Measurements from ENCODE around the gene ACOT4.
"Not testable (repeated sequence)": the region's sequence is repeated elsewhere in the genome, so short reads cannot be mapped to it uniquely, and the experiment has no call there.

Gene ACOT4

GRCh38 chr14:73568886-73569184 is 22.8 kb upstream of the ACOT4 start:
- not testable (repeated sequence) for H3K9me3 ChIP-seq (ENCODE audit: control extremely low read depth in 1 of 5, control insufficient read depth in 4 of 5, insufficient read depth in 2 of 5, low read depth in 1 of 5, low read length in 4 of 5); H3K36me3 ChIP-seq (ENCODE audit: control insufficient read depth in 4 of 4, insufficient read depth in 4 of 4, low read length in 3 of 4); H3K27me3 ChIP-seq (replicated peaks in 2 of 5; ENCODE audit: control insufficient read depth in 4 of 5, insufficient read depth in 5 of 5, low read length in 4 of 5); DNase-seq
- peak overlapping the region in 1 of 2 experiments; percentile 66 for H3K27ac ChIP-seq (ENCODE audit: insufficient read depth in 1 of 2, low read depth in 1 of 2, low read length in 2 of 2, poor library complexity in 1 of 2, severe bottlenecking in 2 of 2)
- ChIA-PET CTCF (interaction anchor here (1.0 to 3.5 kb wide), 7 partner anchors 9 to 78 kb away, joined by 3 to 10 read pairs (median 3); partner anchors contain the start of gene RIOX1), POLR2A (interaction anchor here (0.6 kb wide), 1 partner anchor 196 kb away, joined by 3 read pairs; no protein-coding TSS in a partner anchor)
- WGBS (ENCODE audit: insufficient coverage) = 18% methylated on average over 4 of the region's 4 CpGs
- peaks cover 0 to 26% (median 14%) of the 10 kb centered on the region in 4 experiments for H3K4me1 ChIP-seq (ENCODE audit: control extremely low read depth in 1 of 4, control insufficient read depth in 4 of 4, insufficient read depth in 4 of 4, low read length in 3 of 4)
- H3K4me3 ChIP-seq (ENCODE audit: control insufficient read depth in 1 of 7, extremely low read depth in 1 of 7, insufficient read depth in 4 of 7, low read depth in 2 of 7, low read length in 6 of 7) = peak overlapping the region in 6 of 7 experiments; percentile 49 to 78 (median 70)

DNA sequence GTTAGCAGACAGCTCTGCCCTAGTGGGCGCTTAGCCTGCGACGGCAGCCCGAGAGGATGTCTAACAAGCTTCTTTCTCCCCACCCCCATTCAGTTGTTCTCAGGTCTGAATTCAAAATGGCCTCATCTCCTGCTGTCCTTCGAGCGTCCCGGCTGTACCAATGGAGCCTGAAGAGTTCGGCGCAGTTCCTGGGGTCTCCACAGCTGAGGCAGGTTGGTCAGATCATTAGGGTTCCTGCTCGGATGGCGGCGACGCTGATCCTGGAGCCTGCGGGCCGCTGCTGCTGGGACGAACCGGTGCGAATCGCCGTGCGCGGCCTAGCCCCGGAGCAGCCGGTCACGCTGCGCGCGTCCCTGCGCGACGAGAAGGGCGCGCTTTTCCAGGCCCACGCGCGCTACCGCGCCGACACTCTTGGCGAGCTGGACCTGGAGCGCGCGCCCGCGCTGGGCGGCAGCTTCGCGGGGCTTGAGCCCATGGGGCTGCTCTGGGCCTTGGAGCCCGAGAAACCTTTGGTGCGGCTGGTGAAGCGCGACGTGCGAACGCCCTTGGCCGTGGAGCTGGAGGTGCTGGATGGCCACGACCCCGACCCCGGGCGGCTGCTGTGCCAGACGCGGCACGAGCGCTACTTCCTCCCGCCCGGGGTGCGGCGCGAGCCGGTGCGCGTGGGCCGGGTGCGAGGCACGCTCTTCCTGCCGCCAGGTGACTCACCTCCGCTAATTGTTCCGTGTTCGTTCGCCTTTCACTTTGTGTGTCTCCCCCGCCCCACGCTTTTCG is 22.3 kb upstream of the ACOT4 start, which contains the start of gene ACOT2:
Gene ACOT2 (plus strand): TSS at position 29 of the 774 bp plus-strand sequence. CDS start 28 bp downstream, at position 57.
- not testable (repeated sequence) for H3K36me3 ChIP-seq (ENCODE audit: control insufficient read depth in 4 of 4, insufficient read depth in 4 of 4, low read length in 3 of 4); H3K27me3 ChIP-seq (replicated peaks in 2 of 5; ENCODE audit: control insufficient read depth in 4 of 5, insufficient read depth in 5 of 5, low read length in 4 of 5); H3K9me3 ChIP-seq (ENCODE audit: control extremely low read depth in 1 of 5, control insufficient read depth in 4 of 5, insufficient read depth in 2 of 5, low read depth in 1 of 5, low read length in 4 of 5)
- POLR2A ChIA-PET = interaction anchor here (0.6 to 1.0 kb wide), 2 partner anchors 79 to 196 kb away, joined by 3 to 5 read pairs; partner anchors contain the start of gene RIOX1
- H3K4me1 ChIP-seq (ENCODE audit: control extremely low read depth in 1 of 4, control insufficient read depth in 4 of 4, insufficient read depth in 4 of 4, low read length in 3 of 4) = peaks cover 0 to 26% (median 14%) of the 10 kb centered on the region in 4 experiments
- CTCF ChIA-PET = interaction anchor here (0.6 to 3.5 kb wide), 9 partner anchors 10 to 96 kb away, joined by 3 to 10 read pairs (median 3); partner anchors contain the start of genes ACOT6 and RIOX1
- 0% methylated on average over 18 of the region's 83 CpGs for WGBS (ENCODE audit: insufficient coverage)
- DNase-seq = peak; percentile 80 to 90 (median 83)
- H3K27ac ChIP-seq (ENCODE audit: insufficient read depth in 1 of 2, low read depth in 1 of 2, low read length in 2 of 2, poor library complexity in 1 of 2, severe bottlenecking in 2 of 2) = peak within 1 kb of the TSS in 1 of 2 experiments; percentile 66
- peak within 1 kb of the TSS; percentile 49 to 78 (median 69) for H3K4me3 ChIP-seq (ENCODE audit: control insufficient read depth in 1 of 7, extremely low read depth in 1 of 7, insufficient read depth in 4 of 7, low read depth in 2 of 7, low read length in 6 of 7)

- DNase-seq = peak; percentile 33 to 59 (median 55)
- WGBS (ENCODE audit: insufficient coverage) = 44% methylated on average over 6 of the region's 8 CpGs
- H3K9me3 ChIP-seq (ENCODE audit: control extremely low read depth in 1 of 5, control insufficient read depth in 4 of 5, insufficient read depth in 2 of 5, low read depth in 1 of 5, low read length in 4 of 5); H3K27me3 ChIP-seq (replicated peaks in 2 of 5; ENCODE audit: control insufficient read depth in 4 of 5, insufficient read depth in 5 of 5, low read length in 4 of 5); H3K4me3 ChIP-seq (ENCODE audit: control insufficient read depth in 1 of 7, extremely low read depth in 1 of 7, insufficient read depth in 4 of 7, low read depth in 2 of 7, low read length in 6 of 7); H3K27ac ChIP-seq (ENCODE audit: insufficient read depth in 1 of 2, low read depth in 1 of 2, low read length in 2 of 2, poor library complexity in 1 of 2, severe bottlenecking in 2 of 2); H3K36me3 ChIP-seq (ENCODE audit: control insufficient read depth in 4 of 4, insufficient read depth in 4 of 4, low read length in 3 of 4): not testable (repeated sequence)
- ChIA-PET CTCF (interaction anchor here (0.6 to 2.0 kb wide), 6 partner anchors 19 to 239 kb away, joined by 3 to 6 read pairs (median 4); partner anchors contain the start of gene ACOT6), POLR2A (interaction anchor here (0.6 kb wide), 1 partner anchor 51 kb away, joined by 3 read pairs; no protein-coding TSS in a partner anchor)
- peaks cover 0 to 26% (median 14%) of the 10 kb centered on the region in 4 experiments for H3K4me1 ChIP-seq (ENCODE audit: control extremely low read depth in 1 of 4, control insufficient read depth in 4 of 4, insufficient read depth in 4 of 4, low read length in 3 of 4)
Measured at GRCh38 chr14:73570913-73571312, 20.8 kb upstream of the ACOT4 start.

GRCh38 chr14:73573034-73573433 is 18.6 kb upstream of the ACOT4 start:
- H3K4me3 ChIP-seq (ENCODE audit: control insufficient read depth in 1 of 7, extremely low read depth in 1 of 7, insufficient read depth in 4 of 7, low read depth in 2 of 7, low read length in 6 of 7); POLR2A ChIA-PET; DNase-seq; H3K27me3 ChIP-seq (replicated peaks in 2 of 5; ENCODE audit: control insufficient read depth in 4 of 5, insufficient read depth in 5 of 5, low read length in 4 of 5); H3K27ac ChIP-seq (ENCODE audit: insufficient read depth in 1 of 2, low read depth in 1 of 2, low read length in 2 of 2, poor library complexity in 1 of 2, severe bottlenecking in 2 of 2); H3K9me3 ChIP-seq (ENCODE audit: control extremely low read depth in 1 of 5, control insufficient read depth in 4 of 5, insufficient read depth in 2 of 5, low read depth in 1 of 5, low read length in 4 of 5): not testable (repeated sequence)
- WGBS (ENCODE audit: insufficient coverage) = no CpG with 5 or more reads among the region's 5 CpGs
- peaks cover 0 to 18% (median 12%) of the 10 kb centered on the region in 4 experiments for H3K4me1 ChIP-seq (ENCODE audit: control extremely low read depth in 1 of 4, control insufficient read depth in 4 of 4, insufficient read depth in 4 of 4, low read length in 3 of 4)
- peaks cover 0 to 12% (median 1%) of the 10 kb centered on the region in 4 experiments for H3K36me3 ChIP-seq (ENCODE audit: control insufficient read depth in 4 of 4, insufficient read depth in 4 of 4, low read length in 3 of 4)
- CTCF ChIA-PET = interaction anchor here (1.0 kb wide), 1 partner anchor 64 kb away, joined by 3 read pairs; no protein-coding TSS in a partner anchor

DNA sequence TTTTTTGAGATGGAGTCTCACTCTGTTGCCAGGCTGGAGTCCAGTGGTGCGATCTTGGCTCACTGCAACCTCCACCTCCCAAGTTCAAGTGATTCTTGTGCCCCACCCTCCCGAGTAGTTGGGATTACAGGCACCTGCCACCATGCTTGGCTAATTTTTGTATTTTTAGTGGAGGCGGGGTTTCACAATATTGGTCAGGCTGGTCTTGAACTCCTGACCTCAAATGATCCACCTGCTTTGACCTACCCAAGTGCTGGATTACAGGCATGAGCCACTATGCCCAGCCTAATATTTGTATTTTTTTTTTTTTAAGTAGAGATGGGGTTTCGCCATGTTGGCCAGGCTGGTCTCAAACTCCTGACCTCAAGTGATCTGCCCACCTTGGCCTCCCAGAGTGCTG is 17.9 kb upstream of the ACOT4 start:
- H3K4me3 ChIP-seq (ENCODE audit: control insufficient read depth in 1 of 7, extremely low read depth in 1 of 7, insufficient read depth in 4 of 7, low read depth in 2 of 7, low read length in 6 of 7); H3K9me3 ChIP-seq (ENCODE audit: control extremely low read depth in 1 of 5, control insufficient read depth in 4 of 5, insufficient read depth in 2 of 5, low read depth in 1 of 5, low read length in 4 of 5); H3K27ac ChIP-seq (ENCODE audit: insufficient read depth in 1 of 2, low read depth in 1 of 2, low read length in 2 of 2, poor library complexity in 1 of 2, severe bottlenecking in 2 of 2); DNase-seq; H3K27me3 ChIP-seq (replicated peaks in 2 of 5; ENCODE audit: control insufficient read depth in 4 of 5, insufficient read depth in 5 of 5, low read length in 4 of 5); POLR2A ChIA-PET: not testable (repeated sequence)
- 100% methylated on average over 2 of the region's 4 CpGs for WGBS (ENCODE audit: insufficient coverage)
- Histone ChIP-seq H3K36me3 (ENCODE audit: control insufficient read depth in 4 of 4, insufficient read depth in 4 of 4, low read length in 3 of 4) (peaks cover 0 to 14% (median 3%) of the 10 kb centered on the region in 4 experiments), H3K4me1 (ENCODE audit: control extremely low read depth in 1 of 4, control insufficient read depth in 4 of 4, insufficient read depth in 4 of 4, low read length in 3 of 4) (peaks cover 0 to 11% (median 8%) of the 10 kb centered on the region in 4 experiments)
- CTCF ChIA-PET = interaction anchor here (0.6 to 1.0 kb wide), 2 partner anchors 64 to 103 kb away, joined by 3 read pairs; no protein-coding TSS in a partner anchor

- CTCF ChIA-PET; H3K9me3 ChIP-seq (ENCODE audit: control extremely low read depth in 1 of 5, control insufficient read depth in 4 of 5, insufficient read depth in 2 of 5, low read depth in 1 of 5, low read length in 4 of 5); DNase-seq; H3K27me3 ChIP-seq (replicated peaks in 2 of 5; ENCODE audit: control insufficient read depth in 4 of 5, insufficient read depth in 5 of 5, low read length in 4 of 5); H3K4me3 ChIP-seq (ENCODE audit: control insufficient read depth in 1 of 7, extremely low read depth in 1 of 7, insufficient read depth in 4 of 7, low read depth in 2 of 7, low read length in 6 of 7); H3K27ac ChIP-seq (ENCODE audit: insufficient read depth in 1 of 2, low read depth in 1 of 2, low read length in 2 of 2, poor library complexity in 1 of 2, severe bottlenecking in 2 of 2); POLR2A ChIA-PET; H3K4me1 ChIP-seq (ENCODE audit: control extremely low read depth in 1 of 4, control insufficient read depth in 4 of 4, insufficient read depth in 4 of 4, low read length in 3 of 4): not testable (repeated sequence)
- WGBS (ENCODE audit: insufficient coverage) = 100% methylated on average over 3 of the region's 7 CpGs
- H3K36me3 ChIP-seq (ENCODE audit: control insufficient read depth in 4 of 4, insufficient read depth in 4 of 4, low read length in 3 of 4) = peaks cover 0 to 14% (median 3%) of the 10 kb centered on the region in 4 experiments
Measured at GRCh38 chr14:73574251-73574650, 17.4 kb upstream of the ACOT4 start.

- Histone ChIP-seq H3K36me3 (ENCODE audit: control insufficient read depth in 4 of 4, insufficient read depth in 4 of 4, low read length in 3 of 4) (peaks cover 0 to 18% (median 3%) of the 10 kb centered on the region in 4 experiments), H3K9me3 (ENCODE audit: control extremely low read depth in 1 of 5, control insufficient read depth in 4 of 5, insufficient read depth in 2 of 5, low read depth in 1 of 5, low read length in 4 of 5) (no peaks in the 10 kb centered on the region), H3K4me1 (ENCODE audit: control extremely low read depth in 1 of 4, control insufficient read depth in 4 of 4, insufficient read depth in 4 of 4, low read length in 3 of 4) (no peaks in the 10 kb centered on the region), H3K4me3 (ENCODE audit: control insufficient read depth in 1 of 7, extremely low read depth in 1 of 7, insufficient read depth in 4 of 7, low read depth in 2 of 7, low read length in 6 of 7) (no peak overlapping the region), H3K27me3 (replicated peaks in 2 of 5; ENCODE audit: control insufficient read depth in 4 of 5, insufficient read depth in 5 of 5, low read length in 4 of 5) (no peaks in the 10 kb centered on the region), H3K27ac (ENCODE audit: insufficient read depth in 1 of 2, low read depth in 1 of 2, low read length in 2 of 2, poor library complexity in 1 of 2, severe bottlenecking in 2 of 2) (no peak overlapping the region)
- no peak for DNase-seq
- WGBS (ENCODE audit: insufficient coverage) = 93% methylated on average over 2 of the region's 3 CpGs
- ChIA-PET POLR2A (no interaction called here), CTCF (interaction anchor here (0.7 kb wide), 1 partner anchor 53 kb away, joined by 3 read pairs; no protein-coding TSS in a partner anchor)
Measured at GRCh38 chr14:73576391-73576790, 15.3 kb upstream of the ACOT4 start.
